Measurements from ENCODE around the gene IQCM. TPM values are rescaled to one million over a fixed set of nuclear protein-coding genes. Genes with fewer than 3 reads are reported as not detected.

Gene IQCM
- not detected in 2 replicates for total RNA-seq (2014; rRNA removed; shearing (Covaris generic))
- not detected in 2 replicates for total RNA-seq (2022)
- Bru-seq, nascent RNA, result not detected
- BruChase-seq, experiment 1, labeled RNA remaining after a 6-hour chase, result not detected
- not detected for BruChase-seq, experiment 2, labeled RNA remaining after a 2-hour chase
- long read RNA-seq, result 0 reads

GRCh38 chr4:149815743-149816142 is at the start of gene IQCM:
Gene IQCM, minus strand, starts transcription at chr4:149815843. Its CDS starts 73,152 bp downstream, at chr4:149742691.
- Histone ChIP-seq H3K9me2 (ENCODE audit: insufficient read depth, low read length) (no peaks in the 10 kb centered on the region), H3K4me2 (ENCODE audit: low read length) (no peak within 1 kb of the TSS), H2AFZ (ENCODE audit: low read length) (no peak within 1 kb of the TSS), H3K4me1 (ENCODE audit: insufficient read depth, low read length, poor library complexity, severe bottlenecking) (no peaks in the 10 kb centered on the region), H3K36me3 (ENCODE audit: insufficient read depth, low read length) (no peaks in the 10 kb centered on the region), H3K79me2 (ENCODE audit: insufficient read depth, low read depth, low read length) (no peaks in the 10 kb centered on the region), H3K27ac (ENCODE audit: low read depth, low read length, poor library complexity, severe bottlenecking) (no peak within 1 kb of the TSS), H3K9me3 (ENCODE audit: low read length) (no peaks in the 10 kb centered on the region), H3K4me3 (ENCODE audit: low read depth, low read length, poor library complexity, severe bottlenecking) (no peak within 1 kb of the TSS), H4K20me1 (ENCODE audit: insufficient read depth, low read length) (no peaks in the 10 kb centered on the region)
- no TSS peak for BruUV-seq (replicated peaks)
- DNase-seq (ENCODE audit: low spot score), result no peak
- intact Hi-C loops (cut with micrococcal nuclease; ENCODE audit: unreplicated experiment), result no loop called here
- TF ChIP-seq CTCF (conservative IDR thresholded peaks at IDR 0.05; ENCODE audit: low read length), result no peak
- TF ChIP-seq EZH2phosphoT487 (IDR thresholded peaks at IDR 0.05; ENCODE audit: borderline replicate concordance, low read depth, low read length), result no peak
- ChIA-PET CTCF (ENCODE audit: unreplicated experiment) (no interaction called here), POLR2A (interaction anchor here (0.6 kb wide), 1 partner anchor 876 kb away, joined by 3 read pairs; no protein-coding TSS in a partner anchor)

- Histone ChIP-seq H3K4me1 (ENCODE audit: insufficient read depth, low read length, poor library complexity, severe bottlenecking) (no peaks in the 10 kb centered on the region), H3K79me2 (ENCODE audit: insufficient read depth, low read depth, low read length) (no peaks in the 10 kb centered on the region), H3K27ac (ENCODE audit: low read depth, low read length, poor library complexity, severe bottlenecking) (no peak overlapping the region), H3K36me3 (ENCODE audit: insufficient read depth, low read length) (no peaks in the 10 kb centered on the region), H3K4me3 (ENCODE audit: low read depth, low read length, poor library complexity, severe bottlenecking) (no peak overlapping the region), H3K4me2 (ENCODE audit: low read length) (no peak overlapping the region), H3K9me2 (ENCODE audit: insufficient read depth, low read length) (no peaks in the 10 kb centered on the region), H4K20me1 (ENCODE audit: insufficient read depth, low read length) (no peaks in the 10 kb centered on the region), H2AFZ (ENCODE audit: low read length) (no peak overlapping the region), H3K9me3 (ENCODE audit: low read length) (no peaks in the 10 kb centered on the region)
- ChIA-PET CTCF (ENCODE audit: unreplicated experiment) (no interaction called here), POLR2A (no interaction called here)
- no peak for TF ChIP-seq CTCF (conservative IDR thresholded peaks at IDR 0.05; ENCODE audit: low read length)
- TF ChIP-seq EZH2phosphoT487 (IDR thresholded peaks at IDR 0.05; ENCODE audit: borderline replicate concordance, low read depth, low read length), result no peak
- intact Hi-C loops (cut with micrococcal nuclease; ENCODE audit: unreplicated experiment), result no loop called here
- BruUV-seq (replicated peaks), result no TSS peak
- no peak for DNase-seq (ENCODE audit: low spot score)
Measured at GRCh38 chr4:149857446-149857845, 41.8 kb upstream of the IQCM start.

GRCh38 chr4:149845743-149846142 is 30.1 kb upstream of the IQCM start:
- no peak for TF ChIP-seq EZH2phosphoT487 (IDR thresholded peaks at IDR 0.05; ENCODE audit: borderline replicate concordance, low read depth, low read length)
- TF ChIP-seq CTCF (conservative IDR thresholded peaks at IDR 0.05; ENCODE audit: low read length), result no peak
- POLR2A ChIA-PET, result no interaction called here
- BruUV-seq (replicated peaks), result no TSS peak

More at GRCh38 chr4:149845743-149846142, 30.1 kb upstream of the IQCM start:
- no peak for DNase-seq (ENCODE audit: low spot score)
- no peaks in the 10 kb centered on the region for H4K20me1 ChIP-seq (ENCODE audit: insufficient read depth, low read length)
- H3K4me1 ChIP-seq (ENCODE audit: insufficient read depth, low read length, poor library complexity, severe bottlenecking), result no peaks in the 10 kb centered on the region
- H3K9me2 ChIP-seq (ENCODE audit: insufficient read depth, low read length), result no peaks in the 10 kb centered on the region
- H3K36me3 ChIP-seq (ENCODE audit: insufficient read depth, low read length), result no peaks in the 10 kb centered on the region
- H3K4me2 ChIP-seq (ENCODE audit: low read length), result no peak overlapping the region
- H3K4me3 ChIP-seq (ENCODE audit: low read depth, low read length, poor library complexity, severe bottlenecking), result no peak overlapping the region
- intact Hi-C loops (cut with micrococcal nuclease; ENCODE audit: unreplicated experiment), result no loop called here
- CTCF ChIA-PET (ENCODE audit: unreplicated experiment), result no interaction called here
- H3K79me2 ChIP-seq (ENCODE audit: insufficient read depth, low read depth, low read length), result no peaks in the 10 kb centered on the region
- no peaks in the 10 kb centered on the region for H3K9me3 ChIP-seq (ENCODE audit: low read length)
- no peak overlapping the region for H2AFZ ChIP-seq (ENCODE audit: low read length)
- H3K27ac ChIP-seq (ENCODE audit: low read depth, low read length, poor library complexity, severe bottlenecking), result no peak overlapping the region
